ENCODE measurements around the gene TNXB. TPM values are rescaled to one million over a fixed set of nuclear protein-coding genes. Genes with fewer than 3 reads are reported as not detected.
"Not testable (repeated sequence)": the region's sequence is repeated elsewhere in the genome, so short reads cannot be mapped to it uniquely, and the experiment has no call there.

TNXB gene
- total and polyA plus RNA-seq, 9 of the 15 experiments (the other 6 are each of a cell fraction or from before 2014, with no cell fraction given) = 0.14 to 28.1 (median 12.4) TPM

DNA sequence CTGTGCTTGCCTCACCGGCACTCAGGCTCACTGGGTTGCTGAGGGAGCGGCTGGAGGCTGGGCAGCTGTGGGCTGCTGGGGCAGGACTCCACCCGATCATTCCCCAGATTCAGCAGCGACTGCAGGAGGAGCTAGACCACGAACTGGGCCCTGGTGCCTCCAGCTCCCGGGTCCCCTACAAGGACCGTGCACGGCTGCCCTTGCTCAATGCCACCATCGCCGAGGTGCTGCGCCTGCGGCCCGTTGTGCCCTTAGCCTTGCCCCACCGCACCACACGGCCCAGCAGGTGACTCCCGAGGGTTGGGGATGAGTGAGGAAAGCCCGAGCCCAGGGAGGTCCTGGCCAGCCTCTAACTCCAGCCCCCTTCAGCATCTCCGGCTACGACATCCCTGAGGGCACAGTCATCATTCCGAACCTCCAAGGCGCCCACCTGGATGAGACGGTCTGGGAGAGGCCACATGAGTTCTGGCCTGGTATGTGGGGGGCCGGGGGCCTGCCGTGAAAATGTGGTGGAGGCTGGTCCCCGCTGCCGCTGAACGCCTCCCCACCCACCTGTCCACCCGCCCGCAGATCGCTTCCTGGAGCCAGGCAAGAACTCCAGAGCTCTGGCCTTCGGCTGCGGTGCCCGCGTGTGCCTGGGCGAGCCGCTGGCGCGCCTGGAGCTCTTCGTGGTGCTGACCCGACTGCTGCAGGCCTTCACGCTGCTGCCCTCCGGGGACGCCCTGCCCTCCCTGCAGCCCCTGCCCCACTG lies 68.7 kb downstream of the TNXB start:
- H3K4me3 ChIP-seq; H2AFZ ChIP-seq (ENCODE audit: low read depth, low read length); ATAC-seq; H3K27me3 ChIP-seq (ENCODE audit: control insufficient read depth in 2 of 2, insufficient read depth in 2 of 2, low read length in 2 of 2); intact Hi-C loops (cut with micrococcal nuclease); H4K20me1 ChIP-seq (replicated peaks; ENCODE audit: control insufficient read depth, insufficient read depth, low read length); H3K9me3 ChIP-seq (replicated peaks; ENCODE audit: control insufficient read depth, insufficient read depth, low read depth, low read length); H3K79me2 ChIP-seq (ENCODE audit: control insufficient read depth, insufficient read depth, low read length); FAIRE-seq; H3K36me3 ChIP-seq (ENCODE audit: control insufficient read depth, insufficient read depth, low read length); CTCF ChIA-PET (ENCODE audit: low intra/inter-chr PET ratio); POLR2A ChIA-PET; H3K4me2 ChIP-seq (ENCODE audit: insufficient read depth, low read length); H3K9me1 ChIP-seq (ENCODE audit: control insufficient read depth, insufficient read depth, low read length); H3K9ac ChIP-seq (ENCODE audit: insufficient read depth in 1 of 2, low read depth in 2 of 2, low read length in 2 of 2); H3K27ac ChIP-seq (ENCODE audit: extremely low read depth, low read depth, low read length); DNase-seq (ENCODE audit: extremely low read depth in 1 of 4, low spot score in 3 of 4); BruUV-seq (replicated peaks): not testable (repeated sequence)
- 87% methylated on average over 3 of the region's 43 CpGs for WGBS (ENCODE audit: insufficient coverage, low coverage, missing lambda C conversion rate)
- peaks cover 0 to 28% of the 10 kb centered on the region in 2 experiments; a peak in 2 of 5 replicates for H3K4me1 ChIP-seq (replicated peaks in 1 of 2; ENCODE audit: control insufficient read depth in 2 of 2, insufficient read depth in 2 of 2, low read length in 2 of 2)
- in situ Hi-C loops (cut with MboI) = loop anchor here (5.0 to 10.0 kb wide), 2 partner anchors 33 to 86 kb away; partner anchors contain the start of genes NELFE and SKIC2

DNA sequence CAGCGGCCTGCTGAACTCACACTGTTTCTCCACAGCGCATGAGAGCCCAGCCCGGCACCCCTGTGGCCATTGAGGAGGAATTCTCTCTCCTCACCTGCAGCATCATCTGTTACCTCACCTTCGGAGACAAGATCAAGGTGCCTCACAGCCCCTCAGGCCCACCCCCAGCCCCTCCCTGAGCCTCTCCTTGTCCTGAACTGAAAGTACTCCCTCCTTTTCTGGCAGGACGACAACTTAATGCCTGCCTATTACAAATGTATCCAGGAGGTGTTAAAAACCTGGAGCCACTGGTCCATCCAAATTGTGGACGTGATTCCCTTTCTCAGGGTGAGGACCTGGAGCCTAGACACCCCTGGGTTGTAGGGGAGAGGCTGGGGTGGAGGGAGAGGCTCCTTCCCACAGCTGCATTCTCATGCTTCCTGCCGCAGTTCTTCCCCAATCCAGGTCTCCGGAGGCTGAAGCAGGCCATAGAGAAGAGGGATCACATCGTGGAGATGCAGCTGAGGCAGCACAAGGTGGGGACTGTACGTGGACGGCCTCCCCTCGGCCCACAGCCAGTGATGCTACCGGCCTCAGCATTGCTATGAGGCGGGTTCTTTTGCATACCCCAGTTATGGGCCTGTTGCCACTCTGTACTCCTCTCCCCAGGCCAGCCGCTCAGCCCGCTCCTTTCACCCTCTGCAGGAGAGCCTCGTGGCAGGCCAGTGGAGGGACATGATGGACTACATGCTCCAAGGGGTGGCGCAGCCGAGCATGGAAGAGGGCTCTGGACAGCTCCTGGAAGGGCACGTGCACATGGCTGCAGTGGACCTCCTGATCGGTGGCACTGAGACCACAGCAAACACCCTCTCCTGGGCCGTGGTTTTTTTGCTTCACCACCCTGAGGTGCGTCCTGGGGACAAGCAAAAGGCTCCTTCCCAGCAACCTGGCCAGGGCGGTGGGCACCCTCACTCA lies 69.5 kb downstream of the TNXB start:
- CTCF ChIA-PET (ENCODE audit: low intra/inter-chr PET ratio); H3K4me2 ChIP-seq (ENCODE audit: insufficient read depth, low read length); H3K79me2 ChIP-seq (ENCODE audit: control insufficient read depth, insufficient read depth, low read length); H3K27ac ChIP-seq (ENCODE audit: extremely low read depth, low read depth, low read length); H3K9me3 ChIP-seq (replicated peaks; ENCODE audit: control insufficient read depth, insufficient read depth, low read depth, low read length); H3K9ac ChIP-seq (ENCODE audit: insufficient read depth in 1 of 2, low read depth in 2 of 2, low read length in 2 of 2); H3K36me3 ChIP-seq (ENCODE audit: control insufficient read depth, insufficient read depth, low read length); ATAC-seq; DNase-seq (ENCODE audit: extremely low read depth in 1 of 4, low spot score in 3 of 4); H2AFZ ChIP-seq (ENCODE audit: low read depth, low read length); H4K20me1 ChIP-seq (replicated peaks; ENCODE audit: control insufficient read depth, insufficient read depth, low read length); FAIRE-seq; intact Hi-C loops (cut with micrococcal nuclease); BruUV-seq (replicated peaks); H3K27me3 ChIP-seq (ENCODE audit: control insufficient read depth in 2 of 2, insufficient read depth in 2 of 2, low read length in 2 of 2); H3K4me3 ChIP-seq; H3K9me1 ChIP-seq (ENCODE audit: control insufficient read depth, insufficient read depth, low read length); POLR2A ChIA-PET: not testable (repeated sequence)
- in situ Hi-C loops (cut with MboI) = loop anchor here (5.0 to 10.0 kb wide), 2 partner anchors 32 to 85 kb away; partner anchors contain the start of genes NELFE and SKIC2
- TF ChIP-seq POLR2G (IDR thresholded peaks at IDR 0.05; ENCODE audit: low read depth, low read length) = peak; percentile 41; the same call in 1 of the 2 replicates
- WGBS (ENCODE audit: insufficient coverage, low coverage, missing lambda C conversion rate) = 65% methylated on average over 17 of the region's 24 CpGs
- peaks cover 0 to 24% of the 10 kb centered on the region in 2 experiments; a peak in 2 of 5 replicates for H3K4me1 ChIP-seq (replicated peaks in 1 of 2; ENCODE audit: control insufficient read depth in 2 of 2, insufficient read depth in 2 of 2, low read length in 2 of 2)

DNA sequence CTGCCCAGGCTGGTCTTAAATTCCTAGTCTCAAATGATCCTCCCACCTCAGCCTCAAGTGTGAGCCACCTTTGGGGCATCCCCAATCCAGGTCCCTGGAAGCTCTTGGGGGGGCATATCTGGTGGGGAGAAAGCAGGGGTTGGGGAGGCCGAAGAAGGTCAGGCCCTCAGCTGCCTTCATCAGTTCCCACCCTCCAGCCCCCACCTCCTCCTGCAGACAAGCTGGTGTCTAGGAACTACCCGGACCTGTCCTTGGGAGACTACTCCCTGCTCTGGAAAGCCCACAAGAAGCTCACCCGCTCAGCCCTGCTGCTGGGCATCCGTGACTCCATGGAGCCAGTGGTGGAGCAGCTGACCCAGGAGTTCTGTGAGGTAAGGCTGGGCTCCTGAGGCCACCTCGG lies 70.3 kb downstream of the TNXB start:
- WGBS (ENCODE audit: insufficient coverage, low coverage, missing lambda C conversion rate) = 29% methylated on average over 1 of the region's 5 CpGs
- H3K9ac ChIP-seq (ENCODE audit: insufficient read depth in 1 of 2, low read depth in 2 of 2, low read length in 2 of 2); intact Hi-C loops (cut with micrococcal nuclease); H3K27me3 ChIP-seq (ENCODE audit: control insufficient read depth in 2 of 2, insufficient read depth in 2 of 2, low read length in 2 of 2); DNase-seq (ENCODE audit: extremely low read depth in 1 of 4, low spot score in 3 of 4); CTCF ChIA-PET (ENCODE audit: low intra/inter-chr PET ratio); ATAC-seq; H3K36me3 ChIP-seq (ENCODE audit: control insufficient read depth, insufficient read depth, low read length); H3K9me1 ChIP-seq (ENCODE audit: control insufficient read depth, insufficient read depth, low read length); H3K4me3 ChIP-seq; H3K27ac ChIP-seq (ENCODE audit: extremely low read depth, low read depth, low read length); H3K4me2 ChIP-seq (ENCODE audit: insufficient read depth, low read length); FAIRE-seq; H4K20me1 ChIP-seq (replicated peaks; ENCODE audit: control insufficient read depth, insufficient read depth, low read length); H3K9me3 ChIP-seq (replicated peaks; ENCODE audit: control insufficient read depth, insufficient read depth, low read depth, low read length); POLR2A ChIA-PET; BruUV-seq (replicated peaks); H3K79me2 ChIP-seq (ENCODE audit: control insufficient read depth, insufficient read depth, low read length); in situ Hi-C loops (cut with MboI); H2AFZ ChIP-seq (ENCODE audit: low read depth, low read length): not testable (repeated sequence)
- H3K4me1 ChIP-seq (replicated peaks in 1 of 2; ENCODE audit: control insufficient read depth in 2 of 2, insufficient read depth in 2 of 2, low read length in 2 of 2) = peaks cover 0 to 24% of the 10 kb centered on the region in 2 experiments; a peak in 2 of 5 replicates

Data from K562 (cell line).